ENCODE measurements around the gene GOLGA8H.
"Not testable (repeated sequence)": the region's sequence is repeated elsewhere in the genome, so short reads cannot be mapped to it uniquely, and the experiment has no call there.

Gene GOLGA8H, protein sequence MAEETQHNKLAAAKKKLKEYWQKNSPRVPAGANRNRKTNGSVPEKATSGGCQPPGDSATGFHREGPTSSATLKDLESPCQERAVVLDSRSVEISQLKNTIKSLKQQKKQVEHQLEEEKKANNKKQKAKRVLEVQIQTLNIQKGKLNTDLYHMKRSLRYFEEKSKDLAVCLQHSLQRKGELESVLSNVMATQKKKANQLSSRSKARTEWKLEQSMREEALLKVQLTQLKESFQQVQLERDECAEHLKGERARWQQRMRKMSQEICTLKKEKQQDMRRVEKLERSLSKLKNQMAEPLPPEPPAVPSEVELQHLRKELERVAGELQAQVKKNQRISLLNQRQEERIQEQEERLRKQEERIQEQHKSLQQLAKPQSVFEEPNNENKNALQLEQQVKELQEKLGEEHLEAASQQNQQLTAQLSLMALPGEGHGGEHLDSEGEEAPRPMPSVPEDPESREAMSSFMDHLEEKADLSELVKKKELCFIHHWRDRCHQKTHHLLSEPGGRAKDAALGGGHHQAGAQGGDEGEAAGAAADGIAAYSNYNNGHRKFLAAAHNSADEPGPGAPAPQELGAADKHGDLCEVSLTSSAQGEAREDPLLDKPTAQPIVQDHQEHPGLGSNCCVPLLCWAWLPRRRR

GRCh38 chr15:30603796-30604195 lies at the start of gene GOLGA8H:
Gene GOLGA8H (plus strand): TSS chr15:30604028. CDS start chr15:30604126, 98 bp downstream.
- not testable (repeated sequence) for H3K27ac Mint-ChIP-seq; H3K27me3 Mint-ChIP-seq; H3K9me3 Mint-ChIP-seq; ATAC-seq (ENCODE audit: low read depth); DNase-seq (ENCODE audit: low spot score in 2 of 2); H3K4me1 Mint-ChIP-seq; H3K4me3 Mint-ChIP-seq; H3K36me3 Mint-ChIP-seq

DNA sequence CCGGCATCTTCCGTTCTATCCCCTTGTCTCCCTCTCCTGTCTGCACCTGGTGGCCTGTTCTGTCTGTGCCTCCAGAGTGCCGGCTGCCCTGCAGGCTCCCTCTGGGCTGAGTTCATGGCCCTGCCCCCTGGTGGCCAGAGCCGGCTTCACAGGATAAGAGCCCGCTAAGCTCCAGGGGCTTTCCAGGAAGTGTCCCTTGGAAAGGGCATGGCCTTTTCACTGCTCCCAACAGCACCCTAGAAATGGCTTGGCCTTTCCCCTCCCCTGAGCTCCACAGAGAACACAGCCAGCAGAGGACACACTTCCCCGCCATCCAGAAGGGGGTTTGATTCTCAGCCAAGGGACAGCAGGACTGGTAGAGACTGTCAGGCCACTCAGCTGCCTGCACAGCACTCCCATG lies 36.9 kb upstream of the GOLGA8H start:
- H3K27ac Mint-ChIP-seq, H3K4me1 Mint-ChIP-seq, H3K4me3 Mint-ChIP-seq, H3K9me3 Mint-ChIP-seq, H3K36me3 Mint-ChIP-seq, H3K27me3 Mint-ChIP-seq: not testable (repeated sequence)
- peak; percentile 78 for ATAC-seq (ENCODE audit: low read depth)
- peak in 1 of 2 donors; percentile 28 for DNase-seq (ENCODE audit: low spot score in 2 of 2)

DNA sequence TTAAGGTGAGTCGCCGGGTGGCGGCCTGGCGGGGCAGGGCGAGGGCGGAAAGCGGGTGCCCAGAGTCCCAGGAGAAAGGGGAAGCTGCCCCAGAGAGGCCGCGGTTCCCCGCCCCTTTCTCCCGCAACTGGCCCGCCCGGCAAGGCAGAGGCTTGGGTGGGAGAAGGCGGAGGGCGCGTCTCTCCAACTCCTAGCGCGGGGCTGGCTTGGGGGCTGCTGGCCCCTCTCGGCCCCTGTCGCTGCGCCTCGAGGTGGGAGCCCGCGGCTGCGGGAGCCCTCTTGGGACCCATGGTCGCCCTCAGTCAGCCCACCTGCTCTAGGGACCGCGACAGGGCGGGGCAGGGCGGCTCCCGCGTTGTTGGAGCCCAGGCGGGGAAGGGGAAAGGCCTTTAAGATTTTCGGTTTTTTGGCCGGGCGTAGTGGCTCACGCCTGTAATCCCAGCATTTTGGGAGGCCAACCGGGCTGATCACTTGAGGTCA lies 30.8 kb upstream of the GOLGA8H start:
- peak; percentile 78 for ATAC-seq (ENCODE audit: low read depth)
- H3K9me3 Mint-ChIP-seq; H3K4me3 Mint-ChIP-seq; H3K27ac Mint-ChIP-seq; H3K36me3 Mint-ChIP-seq; H3K27me3 Mint-ChIP-seq; DNase-seq (ENCODE audit: low spot score in 2 of 2); H3K4me1 Mint-ChIP-seq: not testable (repeated sequence)

DNA sequence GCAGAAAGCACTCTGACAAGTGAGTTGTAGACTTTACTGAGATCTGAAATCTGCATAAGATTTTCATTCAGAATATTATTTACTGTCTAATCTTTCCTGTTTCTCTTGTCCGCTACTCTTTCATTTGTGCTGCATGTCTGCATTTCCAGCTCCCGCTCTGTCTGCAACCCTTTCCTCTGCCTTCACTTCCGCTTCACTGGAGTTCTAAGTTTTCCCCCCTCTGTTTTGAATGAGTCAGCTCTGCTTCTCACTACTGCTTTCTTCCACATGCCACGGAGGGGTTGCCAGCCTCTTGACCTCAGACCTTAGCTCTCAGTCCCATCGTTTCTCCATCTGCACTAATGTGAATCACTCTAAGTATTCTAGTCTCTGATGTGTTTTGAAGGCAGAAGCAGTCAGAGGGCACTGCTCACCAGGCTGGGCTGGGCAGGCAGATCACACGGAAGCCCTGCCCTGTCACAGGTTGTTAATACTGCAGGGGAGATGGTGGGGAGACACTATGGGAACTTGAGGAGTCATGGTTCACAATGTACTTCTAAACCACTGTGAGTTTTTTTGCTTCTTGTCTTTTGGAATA lies 24.3 kb upstream of the GOLGA8H start:
- not testable (repeated sequence) for H3K36me3 Mint-ChIP-seq; H3K27ac Mint-ChIP-seq; H3K9me3 Mint-ChIP-seq; DNase-seq (ENCODE audit: low spot score in 2 of 2); H3K4me3 Mint-ChIP-seq; ATAC-seq (ENCODE audit: low read depth); H3K4me1 Mint-ChIP-seq; H3K27me3 Mint-ChIP-seq

GRCh38 chr15:30580716-30581115 lies 23.1 kb upstream of the GOLGA8H start:
- not testable (repeated sequence) for H3K4me3 Mint-ChIP-seq

GRCh38 chr15:30598953-30599352 lies 4.9 kb upstream of the GOLGA8H start:
- H3K36me3 Mint-ChIP-seq; ATAC-seq (ENCODE audit: low read depth); H3K4me3 Mint-ChIP-seq; H3K9me3 Mint-ChIP-seq; DNase-seq (ENCODE audit: low spot score in 2 of 2); H3K27me3 Mint-ChIP-seq; H3K27ac Mint-ChIP-seq; H3K4me1 Mint-ChIP-seq: not testable (repeated sequence)

More at GRCh38 chr15:30580716-30581115, 23.1 kb upstream of the GOLGA8H start:
- not testable (repeated sequence) for DNase-seq (ENCODE audit: low spot score in 2 of 2); ATAC-seq (ENCODE audit: low read depth); H3K36me3 Mint-ChIP-seq; H3K27me3 Mint-ChIP-seq; H3K9me3 Mint-ChIP-seq; H3K4me1 Mint-ChIP-seq; H3K27ac Mint-ChIP-seq

DNA sequence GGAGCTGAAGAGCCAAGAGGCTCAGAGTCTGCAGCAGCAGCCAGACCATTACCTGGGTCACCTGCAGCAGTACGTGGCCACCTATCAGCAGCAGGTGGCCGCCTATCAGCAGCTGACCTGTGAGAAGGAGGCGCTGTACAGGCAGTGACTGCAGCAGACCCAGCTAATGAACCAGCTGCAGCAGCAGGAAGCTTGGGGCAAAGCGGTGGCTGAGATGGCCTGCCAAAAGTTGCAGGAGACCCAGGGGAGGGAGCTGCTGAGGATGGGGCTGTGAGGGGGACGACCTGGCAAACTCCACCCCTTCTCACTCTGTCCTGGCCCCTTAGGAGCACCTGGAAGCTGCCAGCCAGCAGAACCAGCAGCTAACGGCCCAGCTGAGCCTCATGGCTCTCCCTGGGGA lies 8.4 kb downstream of the GOLGA8H start:
- not testable (repeated sequence) for H3K9me3 Mint-ChIP-seq; ATAC-seq (ENCODE audit: low read depth); H3K27ac Mint-ChIP-seq; H3K4me1 Mint-ChIP-seq; DNase-seq (ENCODE audit: low spot score in 2 of 2); H3K4me3 Mint-ChIP-seq; H3K36me3 Mint-ChIP-seq; H3K27me3 Mint-ChIP-seq

DNA sequence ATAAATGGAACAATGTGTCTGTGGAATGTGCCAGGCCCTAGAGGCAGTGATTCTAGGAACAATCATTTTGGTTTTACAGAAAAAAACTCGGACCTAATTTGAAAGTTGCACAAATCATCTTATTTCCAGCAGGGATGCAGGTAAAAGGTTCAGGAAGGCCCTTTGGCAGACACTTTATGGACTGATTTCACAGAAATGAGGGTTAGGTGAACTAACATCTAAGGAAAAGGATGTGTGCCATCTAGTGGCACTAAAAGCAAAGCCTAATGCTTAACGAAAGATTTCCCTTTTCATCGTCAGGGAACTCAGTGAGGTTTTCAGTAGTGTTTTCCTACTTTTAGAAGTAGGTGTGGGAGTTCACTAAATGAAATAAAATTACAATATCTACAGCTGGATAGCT lies 17.5 kb downstream of the GOLGA8H start:
- not testable (repeated sequence) for DNase-seq (ENCODE audit: low spot score in 2 of 2); H3K4me3 Mint-ChIP-seq; H3K4me1 Mint-ChIP-seq; H3K27me3 Mint-ChIP-seq; H3K9me3 Mint-ChIP-seq; H3K36me3 Mint-ChIP-seq; H3K27ac Mint-ChIP-seq; ATAC-seq (ENCODE audit: low read depth)

DNA sequence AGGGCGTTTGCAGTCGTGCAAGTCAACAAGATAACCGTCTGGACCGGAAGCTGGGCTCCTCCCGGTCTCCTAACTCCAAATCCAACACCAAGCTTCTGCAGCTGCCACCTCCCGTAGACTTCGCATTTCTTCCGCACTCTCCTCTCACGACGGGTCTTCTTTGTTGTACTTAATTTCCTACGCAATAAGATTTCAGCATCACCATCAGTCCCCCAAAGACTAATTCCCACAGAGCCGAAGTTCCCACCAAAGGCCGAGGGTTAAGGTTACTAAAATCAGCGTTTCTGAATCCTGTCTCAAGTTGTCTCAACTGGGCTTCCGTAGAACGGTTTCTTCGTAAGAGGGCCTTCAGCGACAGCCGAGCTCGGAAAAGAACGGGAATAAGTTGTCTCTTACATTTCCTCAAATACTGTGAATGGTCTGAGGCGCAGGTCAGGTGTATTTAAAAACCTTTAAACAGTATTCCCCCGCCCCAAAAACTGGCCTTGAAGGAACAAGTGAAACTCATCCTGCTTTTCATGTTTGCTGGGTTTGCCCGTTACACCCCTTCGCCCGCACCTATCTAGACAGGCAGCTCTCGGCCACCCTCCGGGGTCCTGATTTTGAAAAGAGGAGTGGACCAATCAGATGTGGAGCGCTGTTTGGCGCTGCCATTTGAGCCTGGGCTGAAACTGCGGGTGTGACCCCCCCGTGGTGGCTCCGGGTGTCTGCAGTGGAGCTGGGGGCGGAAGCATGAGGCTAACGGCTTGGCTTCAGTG lies 21.8 kb downstream of the GOLGA8H start, which contains the start of gene ARHGAP11B:
Gene ARHGAP11B (plus strand): TSS at position 693 of the 758 bp plus-strand sequence.
- not testable (repeated sequence) for H3K36me3 Mint-ChIP-seq, H3K9me3 Mint-ChIP-seq, H3K27me3 Mint-ChIP-seq
- peak; percentile 92 for ATAC-seq (ENCODE audit: low read depth)
- H3K4me1 Mint-ChIP-seq = peaks cover 16% of the 10 kb centered on the region
- H3K27ac Mint-ChIP-seq = peak within 1 kb of the TSS; percentile 97
- peak; percentile 92 to 95 for DNase-seq (ENCODE audit: low spot score in 2 of 2)
- H3K4me3 Mint-ChIP-seq = peak within 1 kb of the TSS; percentile 94

DNA sequence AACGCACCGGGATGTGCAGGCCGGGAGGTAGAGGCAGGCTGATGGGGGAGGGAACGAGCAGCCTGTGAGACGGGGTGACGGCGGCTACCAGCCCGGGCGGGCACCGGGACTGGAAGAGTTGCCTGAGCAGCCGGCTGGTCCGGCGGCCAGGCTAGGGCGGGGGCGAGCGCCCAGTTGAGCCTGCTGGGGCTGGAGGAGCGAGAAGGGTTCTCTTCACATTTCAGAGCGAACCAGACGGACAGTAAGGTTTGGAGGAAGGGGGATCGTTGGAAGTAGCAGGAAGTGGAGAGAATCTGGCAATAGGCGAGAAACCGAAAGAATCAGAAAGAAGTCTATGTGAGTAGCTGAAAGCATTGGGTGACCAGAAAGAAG lies 22.4 kb downstream of the GOLGA8H start:
- H3K27ac Mint-ChIP-seq = peak overlapping the region; percentile 97
- ATAC-seq (ENCODE audit: low read depth); DNase-seq (ENCODE audit: low spot score in 2 of 2); H3K36me3 Mint-ChIP-seq; H3K9me3 Mint-ChIP-seq; H3K27me3 Mint-ChIP-seq: not testable (repeated sequence)
- H3K4me1 Mint-ChIP-seq = peaks cover 16% of the 10 kb centered on the region
- peak overlapping the region; percentile 94 for H3K4me3 Mint-ChIP-seq

DNA sequence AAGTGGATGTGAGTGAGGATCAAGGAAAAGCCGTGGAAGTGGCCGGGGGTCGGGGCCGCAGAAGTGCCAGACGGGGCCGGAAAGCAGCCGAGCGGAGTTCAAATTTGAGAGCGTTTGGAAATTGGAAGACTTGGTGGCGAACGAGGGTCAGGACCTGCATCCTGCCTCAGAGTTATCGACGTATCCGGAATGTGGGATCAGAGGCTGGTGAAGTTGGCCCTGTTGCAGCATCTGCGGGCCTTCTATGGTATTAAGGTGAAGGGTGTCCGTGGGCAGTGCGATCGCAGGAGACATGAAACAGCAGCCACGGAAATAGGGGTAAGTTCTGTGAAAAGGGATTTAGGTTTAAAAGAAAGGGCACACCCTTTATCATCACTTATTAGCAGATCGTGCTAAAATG lies 22.8 kb downstream of the GOLGA8H start:
- H3K9me3 Mint-ChIP-seq; H3K27me3 Mint-ChIP-seq; ATAC-seq (ENCODE audit: low read depth); DNase-seq (ENCODE audit: low spot score in 2 of 2); H3K36me3 Mint-ChIP-seq: not testable (repeated sequence)
- H3K27ac Mint-ChIP-seq = peak overlapping the region; percentile 97
- H3K4me1 Mint-ChIP-seq = peaks cover 16% of the 10 kb centered on the region
- H3K4me3 Mint-ChIP-seq = peak overlapping the region; percentile 94

DNA sequence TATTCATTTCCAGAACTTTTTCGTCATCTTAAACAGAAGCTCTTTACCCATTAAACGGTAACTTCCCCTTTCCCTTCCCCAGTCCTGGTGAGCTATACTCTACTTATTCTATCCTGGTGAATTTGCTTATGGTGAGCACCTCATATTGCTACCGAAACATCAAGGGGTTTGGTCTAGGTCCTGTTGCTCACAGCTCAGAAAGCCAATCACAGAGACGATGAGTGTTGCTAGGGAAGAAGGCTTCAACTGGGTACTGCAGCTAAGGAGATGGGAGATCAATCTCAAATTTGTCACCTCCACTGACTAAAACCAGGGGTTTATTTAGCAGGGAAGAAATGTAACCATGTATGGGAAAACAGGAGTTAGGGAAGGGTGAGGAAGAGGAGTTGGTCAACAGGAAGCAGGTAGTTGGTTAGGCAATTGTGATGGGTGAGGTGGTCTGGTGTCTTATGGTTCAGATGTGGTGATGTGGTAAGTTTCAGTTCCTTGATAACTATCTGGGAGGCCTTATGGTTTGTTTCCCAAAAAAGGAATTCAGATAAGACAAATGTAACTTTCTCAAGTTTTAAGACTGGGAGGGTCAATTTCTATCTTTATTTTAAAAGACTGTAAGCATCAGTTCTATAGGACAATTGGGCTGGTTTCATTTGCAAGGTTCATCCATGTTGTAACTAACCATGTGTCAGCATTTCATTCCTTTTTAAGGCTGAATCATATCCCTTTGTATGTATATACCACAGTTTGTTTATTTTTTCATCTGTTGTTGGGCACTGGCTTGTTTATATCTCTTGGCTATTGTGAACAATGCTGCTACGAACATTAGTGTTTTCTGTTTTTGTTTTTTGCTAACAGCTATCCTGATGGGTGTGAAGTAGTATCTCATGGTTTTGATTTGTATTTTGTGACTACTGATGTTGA lies 46.4 kb downstream of the GOLGA8H start:
- no peak for DNase-seq (ENCODE audit: low spot score in 2 of 2)
- no peaks in the 10 kb centered on the region for H3K27me3 Mint-ChIP-seq
- H3K9me3 Mint-ChIP-seq = no peaks in the 10 kb centered on the region
- H3K36me3 Mint-ChIP-seq = no peaks in the 10 kb centered on the region
- ATAC-seq (ENCODE audit: low read depth) = peak; percentile 88
- H3K27ac Mint-ChIP-seq = peak overlapping the region; percentile 82
- H3K4me1 Mint-ChIP-seq = peaks cover 15% of the 10 kb centered on the region
- H3K4me3 Mint-ChIP-seq = peak overlapping the region; percentile 49

DNA sequence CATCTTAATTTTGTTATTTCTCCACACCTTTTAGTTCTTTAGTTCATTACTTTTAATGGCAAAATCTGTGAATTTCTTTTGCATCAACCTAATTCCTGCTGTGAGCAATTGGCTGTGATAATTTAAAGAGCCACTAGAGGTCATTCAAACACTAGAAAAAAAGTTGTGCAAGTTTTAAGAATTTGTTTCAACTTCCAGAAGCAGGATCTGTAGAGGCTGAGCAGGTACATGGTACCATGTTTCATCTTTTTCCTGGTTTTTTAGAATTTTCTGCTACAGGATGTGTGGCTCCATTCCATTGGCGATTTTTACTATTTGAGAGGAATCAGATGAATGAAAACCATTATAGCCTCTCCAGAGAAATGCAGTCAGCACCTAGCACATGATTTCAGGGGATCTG lies 57.3 kb downstream of the GOLGA8H start:
- ATAC-seq (ENCODE audit: low read depth); H3K27me3 Mint-ChIP-seq; H3K27ac Mint-ChIP-seq; H3K4me3 Mint-ChIP-seq; H3K9me3 Mint-ChIP-seq; H3K4me1 Mint-ChIP-seq; H3K36me3 Mint-ChIP-seq: not testable (repeated sequence)
- peak in 1 of 2 donors; percentile 15 for DNase-seq (ENCODE audit: low spot score in 2 of 2)

All from memory B cell (primary cell).